Transverse colon (tissue), 4 donors: Measurements from ENCODE around the gene SATB2. TPM values are rescaled to one million over a fixed set of nuclear protein-coding genes. Genes with fewer than 3 reads are reported as not detected.

Source experiments
- DNase-seq: peaks from one replicate; pipeline ENCODE4 v3.0.0-alpha.2; 2019
- H3K27ac ChIP-seq, 4 donors: fragments of 200-600 bp; sonication (generic); 2 replicates each; pipeline ENCODE4 v1.5.1; 2016 to 2018; ENCODE audit warnings: inconsistent platforms in 4 of 4
- H3K27me3 ChIP-seq: fragments of 200-600 bp; sonication (generic); 2 replicates; pipeline ENCODE4 v1.5.1; 2017; ENCODE audit warnings: inconsistent platforms
- H3K36me3 ChIP-seq, 4 donors: fragments of 200-600 bp; sonication (generic); 2 replicates each; pipeline ENCODE4 v1.5.1; 2017 to 2019; ENCODE audit warnings: inconsistent platforms in 4 of 4
- H3K4me1 ChIP-seq, 4 donors: fragments of 200-600 bp; sonication (generic); 2 replicates each; pipeline ENCODE4 v1.5.1; 2017 to 2020; ENCODE audit warnings: inconsistent platforms in 4 of 4
- H3K4me3 ChIP-seq, 4 donors: fragments of 200-600 bp; sonication (generic); 1 replicate in 1 of 4; 2 replicates in 3 of 4; pipeline versions ENCODE4 v1.5.1 to v1.6.1; 2017 to 2019; ENCODE audit warnings: inconsistent platforms in 4 of 4
- H3K9me3 ChIP-seq, 2 donors: fragments of 200-600 bp; sonication (generic); 2 replicates each; pipeline ENCODE4 v1.5.1; 2017 to 2019; ENCODE audit warnings: inconsistent platforms in 2 of 2
- CTCF ChIP-seq, 5 experiments: fragments of 200-600 bp in 3 of 5; fragments of 450-650 bp in 2 of 5; sonication (generic) in 3 of 5; IDR thresholded peaks; 1 replicate in 2 of 5; 2 replicates in 3 of 5; pipeline ENCODE4 v1.5.1; 2016 to 2017; ENCODE audit warnings: antibody characterized with exemption in 5 of 5, inconsistent platforms in 3 of 5, mild to moderate bottlenecking in 2 of 5, moderate library complexity in 1 of 5
- EP300 ChIP-seq: sonication (generic); formaldehyde crosslinking; IDR thresholded peaks from one replicate; pipeline ENCODE4 v1.6.1; 2017; ENCODE audit warnings: antibody characterized with exemption, low read depth
- POLR2A ChIP-seq: fragments of 450-650 bp; IDR thresholded peaks from one replicate; pipeline ENCODE4 v1.6.1; 2016; ENCODE audit warnings: antibody characterized with exemption, mild to moderate bottlenecking, moderate library complexity
- POLR2AphosphoS5 ChIP-seq, 3 donors: sonication (generic); formaldehyde crosslinking; IDR thresholded peaks; one replicate each; pipeline ENCODE4 v1.6.1; 2016; ENCODE audit warnings: antibody characterized with exemption in 3 of 3
- WGBS, 2 donors: methylation state at CpG; one replicate each; pipeline ENCODE4 v1.1.5; 2018; ENCODE audit warnings: low coverage in 1 of 2; 5-methylcytosine and 5-hydroxymethylcytosine counted together
- in situ Hi-C, 4 donors: fragments of 200-750 bp; cut with MboI; loops; one replicate each; pipeline versions ENCODE4 v1.15.0 to v1.15.1; 2017; ENCODE audit warnings: low sequenced_read_pairs in 3 of 4, low pct_ligation_motif_present in 1 of 4, low pct_unique_long_range_greater_than_20kb in 1 of 4
- intact Hi-C: fragments of 100-400 bp; cut with DNase I; formaldehyde crosslinking; loops from one replicate; pipeline ENCODE4 v1.15.1; 2023; ENCODE audit warnings: low total_unique reads
- total RNA-seq, 4 donors: library from RNA; depleted of rRNA; stranded (reverse); fragments of >200 nt; gene quantifications; one replicate each; pipeline ENCODE4 v1.1.0, GENCODE V29; 2016

SATB2 gene
- total RNA-seq, 4 donors from 2014 or later = 289 to 316 (median 293) TPM

- Histone ChIP-seq H3K27ac (no peak overlapping the region), H3K27me3 (no peaks in the 10 kb centered on the region), H3K4me3 (no peak overlapping the region), H3K36me3 (peaks cover 0 to 15% (median under 1%) of the 10 kb centered on the region in 4 donors), H3K9me3 (no peaks in the 10 kb centered on the region), H3K4me1 (no peaks in the 10 kb centered on the region)
- WGBS, 2 donors = 77 to 85% methylated on average over 3 to 4 of the region's 4 CpGs
- TF ChIP-seq CTCF (IDR thresholded peaks at IDR 0.05) (no peak), EP300 (no peak), POLR2A (no peak), POLR2AphosphoS5 (IDR thresholded peaks at IDR 0.05) (no peak)
- in situ Hi-C loops (no loop called here), intact Hi-C loops (no loop called here)
- DNase-seq = no peak
Observed at GRCh38 chr2:199309411-199309810, 148.3 kb downstream of the SATB2 start.

GRCh38 chr2:199308567-199308966 is 149.2 kb downstream of the SATB2 start:
- TF ChIP-seq EP300 = no peak
- TF ChIP-seq POLR2AphosphoS5 (IDR thresholded peaks at IDR 0.05) = no peak
- TF ChIP-seq CTCF (IDR thresholded peaks at IDR 0.05) = no peak
- no peak for TF ChIP-seq POLR2A
- intact Hi-C loops = no loop called here
- peaks cover 0 to 15% (median 2%) of the 10 kb centered on the region in 4 donors for H3K36me3 ChIP-seq
- in situ Hi-C loops = no loop called here
- no peaks in the 10 kb centered on the region for H3K27me3 ChIP-seq
- no peak for DNase-seq
- no peaks in the 10 kb centered on the region for H3K4me1 ChIP-seq
- H3K27ac ChIP-seq = no peak overlapping the region
- no peaks in the 10 kb centered on the region for H3K9me3 ChIP-seq
- WGBS, 2 donors = 95 to 100% methylated on average over 2 to 14 of the region's 14 CpGs
- no peak overlapping the region for H3K4me3 ChIP-seq

GRCh38 chr2:199307461-199307860 is 150.3 kb downstream of the SATB2 start:
- intact Hi-C loops = no loop called here
- in situ Hi-C loops = no loop called here
- H3K27ac ChIP-seq = no peak overlapping the region

GRCh38 chr2:199306116-199306515 is 151.6 kb downstream of the SATB2 start:
- Histone ChIP-seq H3K4me1 (no peaks in the 10 kb centered on the region), H3K9me3 (no peaks in the 10 kb centered on the region), H3K4me3 (no peak overlapping the region), H3K36me3 (peaks cover 0 to 12% (median 2%) of the 10 kb centered on the region in 4 donors), H3K27ac (no peak overlapping the region), H3K27me3 (no peaks in the 10 kb centered on the region)
- no peak for TF ChIP-seq POLR2AphosphoS5 (IDR thresholded peaks at IDR 0.05)
- TF ChIP-seq POLR2A = no peak
- no peak for TF ChIP-seq EP300
- no peak for TF ChIP-seq CTCF (IDR thresholded peaks at IDR 0.05)
- no peak for DNase-seq
- intact Hi-C loops (no loop called here), in situ Hi-C loops (no loop called here)
- 69 to 89% methylated on average over 3 of the region's 3 CpGs for WGBS, 2 donors

More at GRCh38 chr2:199307461-199307860, 150.3 kb downstream of the SATB2 start:
- Histone ChIP-seq H3K9me3 (no peaks in the 10 kb centered on the region), H3K4me3 (no peak overlapping the region), H3K4me1 (no peaks in the 10 kb centered on the region), H3K27me3 (no peaks in the 10 kb centered on the region), H3K36me3 (peaks cover 0 to 15% (median 2%) of the 10 kb centered on the region in 4 donors)
- TF ChIP-seq CTCF (IDR thresholded peaks at IDR 0.05) = no peak
- TF ChIP-seq POLR2AphosphoS5 (IDR thresholded peaks at IDR 0.05) = no peak
- no peak for TF ChIP-seq EP300
- WGBS, 2 donors = 68 to 75% methylated on average over 1 of the region's 1 CpG
- no peak for DNase-seq
